Neural progenitor cell (in vitro differentiated cells): Measurements from ENCODE around the gene KIF21B. TPM values are rescaled to one million over a fixed set of nuclear protein-coding genes. Genes with fewer than 3 reads are reported as not detected.

ENCODE experiments used
- DNase-seq: peaks from one replicate; pipeline ENCODE4 v3.0.0-alpha.2; 2016; ENCODE audit warnings: low spot score
- H2AFZ ChIP-seq: fragments of 200-600 bp; sonication (generic); replicated peaks from 2 replicates; pipeline ENCODE4 v1.6.1; 2016; ENCODE audit warnings: antibody characterized with exemption
- H3F3A ChIP-seq: fragments of 200-600 bp; sonication (generic); 2 replicates; pipeline ENCODE4 v1.6.1; 2016; ENCODE audit warnings: antibody characterized with exemption, low read depth
- H3K27ac ChIP-seq: fragments of 200-600 bp; sonication (generic); 2 replicates; pipeline ENCODE4 v1.5.1; 2016; ENCODE audit warnings: mild to moderate bottlenecking
- H3K27me3 ChIP-seq: fragments of 200-600 bp; sonication (generic); 2 replicates; pipeline ENCODE4 v1.6.1; 2016; ENCODE audit warnings: mild to moderate bottlenecking, moderate library complexity
- H3K36me3 ChIP-seq: fragments of 200-600 bp; sonication (generic); 2 replicates; pipeline ENCODE4 v1.5.1; 2016
- H3K4me1 ChIP-seq: fragments of 200-600 bp; sonication (generic); 2 replicates; pipeline ENCODE4 v1.6.1; 2016; ENCODE audit warnings: mixed run types
- H3K4me2 ChIP-seq: fragments of 200-600 bp; sonication (generic); 2 replicates; pipeline ENCODE4 v1.6.1; 2016
- H3K4me3 ChIP-seq: fragments of 200-600 bp; sonication (generic); 2 replicates; pipeline ENCODE4 v1.5.1; 2016
- H3K79me2 ChIP-seq: fragments of 200-600 bp; sonication (generic); 2 replicates; pipeline ENCODE4 v1.6.1; 2016; ENCODE audit warnings: low read depth
- H3K9ac ChIP-seq: fragments of 200-600 bp; sonication (generic); 2 replicates; pipeline ENCODE4 v1.6.1; 2016
- H3K9me3 ChIP-seq: fragments of 200-600 bp; sonication (generic); 2 replicates; pipeline ENCODE4 v1.5.1; 2016; ENCODE audit warnings: low read depth
- H4K20me1 ChIP-seq: fragments of 200-600 bp; sonication (generic); 2 replicates; pipeline ENCODE4 v1.6.1; 2016; ENCODE audit warnings: low read depth
- H3K27ac Mint-ChIP-seq: 3 replicates; pipeline ENCODE4 v1.8.0; 2021; ENCODE audit warnings: mixed read lengths
- H3K27me3 Mint-ChIP-seq: 2 replicates; pipeline ENCODE4 v1.8.0; 2022; ENCODE audit warnings: low read depth, mild to moderate bottlenecking, inconsistent platforms, moderate library complexity, mixed read lengths; ENCODE audit not compliant: insufficient read depth
- H3K36me3 Mint-ChIP-seq: 3 replicates; pipeline ENCODE4 v1.8.0; 2021; ENCODE audit warnings: mixed read lengths
- H3K4me1 Mint-ChIP-seq: 3 replicates; pipeline ENCODE4 v1.8.0; 2021; ENCODE audit warnings: mixed read lengths
- H3K4me3 Mint-ChIP-seq: 3 replicates; pipeline ENCODE4 v1.8.0; 2021; ENCODE audit warnings: mild to moderate bottlenecking, moderate library complexity, mixed read lengths
- H3K9me3 Mint-ChIP-seq: 3 replicates; pipeline ENCODE4 v1.8.0; 2020; ENCODE audit warnings: mixed read lengths
- CTCF ChIP-seq: fragments of 200-600 bp; sonication (generic); IDR thresholded peaks from 2 replicates; pipeline ENCODE4 v1.5.1; 2017; ENCODE audit warnings: antibody characterized with exemption, mild to moderate bottlenecking
- EZH2 ChIP-seq: fragments of 200-600 bp; sonication (generic); IDR thresholded peaks from 2 replicates; pipeline ENCODE4 v1.6.1; 2017; ENCODE audit warnings: antibody characterized with exemption, mild to moderate bottlenecking, moderate library complexity
- EZH2phosphoT487 ChIP-seq: fragments of 200-600 bp; sonication (generic); IDR thresholded peaks from 2 replicates; pipeline ENCODE4 v1.6.1; 2017; ENCODE audit warnings: antibody characterized with exemption
- total RNA-seq: library from RNA; depleted of rRNA; stranded (reverse); fragments of >200 nt; gene quantifications from 2 replicates; pipeline ENCODE4 v1.2.3, GENCODE V29; 2015; ENCODE audit warnings: low replicate concordance

Gene KIF21B
- total RNA-seq, 1 donor from 2014 or later, result 6.4 TPM

GRCh38 chr1:201020721-201021629 lies 2.5 kb downstream of the KIF21B start:
- H3K4me3 ChIP-seq, result peak overlapping the region; percentile 74

GRCh38 chr1:201020040-201020591 lies 3.4 kb downstream of the KIF21B start:
- H3K79me2 ChIP-seq, result peaks cover 24% of the 10 kb centered on the region

More at GRCh38 chr1:201020721-201021629, 2.5 kb downstream of the KIF21B start:
- Mint-ChIP-seq H3K27ac (no peak overlapping the region), H3K4me1 (peaks cover 71% of the 10 kb centered on the region), H3K4me3 (peak overlapping the region; percentile 90), H3K27me3 (peaks cover 15% of the 10 kb centered on the region), H3K36me3 (no peaks in the 10 kb centered on the region), H3K9me3 (no peaks in the 10 kb centered on the region)
- Histone ChIP-seq H2AFZ (no peak overlapping the region), H4K20me1 (peaks cover 46% of the 10 kb centered on the region), H3K36me3 (no peaks in the 10 kb centered on the region), H3K27ac (peak overlapping the region; percentile 42), H3K79me2 (peaks cover 24% of the 10 kb centered on the region), H3K9me3 (no peaks in the 10 kb centered on the region), H3F3A (peaks cover 34% of the 10 kb centered on the region), H3K4me2 (peak overlapping the region; percentile 87), H3K27me3 (peaks cover 9% of the 10 kb centered on the region), H3K4me1 (peaks cover 57% of the 10 kb centered on the region), H3K9ac (no peak overlapping the region)
- TF ChIP-seq CTCF (peak; percentile 61), EZH2 (no peak), EZH2phosphoT487 (no peak)
- DNase-seq, result peak; percentile 93

GRCh38 chr1:201019321-201019977 lies 4.1 kb downstream of the KIF21B start:
- peaks cover 17% of the 10 kb centered on the region for H3K27me3 Mint-ChIP-seq
- H3K4me3 ChIP-seq, result no peak overlapping the region
- peaks cover 9% of the 10 kb centered on the region for H3K27me3 ChIP-seq
- H3K4me1 Mint-ChIP-seq, result peaks cover 70% of the 10 kb centered on the region
- no peak overlapping the region for H3K27ac ChIP-seq
- H3K79me2 ChIP-seq, result peaks cover 24% of the 10 kb centered on the region
- peak overlapping the region; percentile 87 for H3K4me2 ChIP-seq
- H3K27ac Mint-ChIP-seq, result no peak overlapping the region
- DNase-seq, result no peak
- no peak overlapping the region for H3K4me3 Mint-ChIP-seq
- peaks cover 64% of the 10 kb centered on the region for H3K4me1 ChIP-seq
- H4K20me1 ChIP-seq, result peaks cover 62% of the 10 kb centered on the region
- no peak overlapping the region for H3K9ac ChIP-seq
- no peaks in the 10 kb centered on the region for H3K36me3 Mint-ChIP-seq
- TF ChIP-seq EZH2phosphoT487, result no peak
- TF ChIP-seq EZH2, result no peak
- TF ChIP-seq CTCF, result no peak
- no peaks in the 10 kb centered on the region for H3K9me3 Mint-ChIP-seq
- H2AFZ ChIP-seq, result no peak overlapping the region
- H3F3A ChIP-seq, result peaks cover 39% of the 10 kb centered on the region
- H3K36me3 ChIP-seq, result no peaks in the 10 kb centered on the region
- no peaks in the 10 kb centered on the region for H3K9me3 ChIP-seq

More at GRCh38 chr1:201020040-201020591, 3.4 kb downstream of the KIF21B start:
- Mint-ChIP-seq H3K27ac (no peak overlapping the region), H3K4me1 (peaks cover 70% of the 10 kb centered on the region), H3K36me3 (no peaks in the 10 kb centered on the region), H3K9me3 (no peaks in the 10 kb centered on the region), H3K27me3 (peaks cover 17% of the 10 kb centered on the region), H3K4me3 (no peak overlapping the region)
- Histone ChIP-seq H2AFZ (no peak overlapping the region), H3K36me3 (no peaks in the 10 kb centered on the region), H3K4me1 (peaks cover 65% of the 10 kb centered on the region), H3K9ac (no peak overlapping the region), H3K27ac (peak overlapping the region; percentile 42), H3K27me3 (peaks cover 9% of the 10 kb centered on the region), H3K4me2 (peak overlapping the region; percentile 87), H3F3A (peaks cover 34% of the 10 kb centered on the region), H3K4me3 (no peak overlapping the region), H3K9me3 (no peaks in the 10 kb centered on the region), H4K20me1 (peaks cover 55% of the 10 kb centered on the region)
- DNase-seq, result peak; percentile 55
- TF ChIP-seq CTCF (no peak), EZH2phosphoT487 (no peak), EZH2 (no peak)
